ENCODE data around the gene AWAT1.
A peak's percentile ranks its signal among the peaks of the same experiment; 100 is the strongest.
"Not testable (repeated sequence)": the region's sequence is repeated elsewhere in the genome, so short reads cannot be mapped to it uniquely, and the experiment has no call there.

The AWAT1 gene

DNA sequence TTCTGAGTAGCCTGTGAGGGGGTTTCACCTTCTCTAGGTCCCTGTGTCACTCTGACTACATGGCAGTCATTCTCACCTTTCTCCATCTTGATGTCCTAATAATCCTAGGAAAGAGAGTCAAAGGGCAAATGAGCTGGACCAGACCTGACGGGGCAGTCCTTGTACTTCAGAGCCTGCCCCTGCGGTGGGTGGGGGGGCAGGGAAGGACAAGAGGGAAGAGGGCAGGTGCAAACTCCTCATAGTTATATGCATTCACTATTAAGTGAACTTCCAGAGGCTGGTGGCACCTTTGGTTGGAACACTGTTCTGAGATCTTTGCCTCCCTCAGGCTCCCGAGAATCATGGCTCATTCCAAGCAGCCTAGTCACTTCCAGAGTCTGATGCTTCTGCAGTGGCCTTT is at the start of gene AWAT1:
Gene AWAT1, plus strand, starts transcription at position 301 of the 400 bp plus-strand sequence. Its CDS starts 41 bp downstream, at position 342.
- Mint-ChIP-seq H3K9me3 (no peaks in the 10 kb centered on the region), H3K27me3 (ENCODE audit: low read depth) (no peaks in the 10 kb centered on the region), H3K4me3 (no peak within 1 kb of the TSS), H3K36me3 (ENCODE audit: low read depth) (no peaks in the 10 kb centered on the region), H3K4me1 (no peaks in the 10 kb centered on the region), H3K27ac (no peak within 1 kb of the TSS)
- TF ChIP-seq, protein P1, sequence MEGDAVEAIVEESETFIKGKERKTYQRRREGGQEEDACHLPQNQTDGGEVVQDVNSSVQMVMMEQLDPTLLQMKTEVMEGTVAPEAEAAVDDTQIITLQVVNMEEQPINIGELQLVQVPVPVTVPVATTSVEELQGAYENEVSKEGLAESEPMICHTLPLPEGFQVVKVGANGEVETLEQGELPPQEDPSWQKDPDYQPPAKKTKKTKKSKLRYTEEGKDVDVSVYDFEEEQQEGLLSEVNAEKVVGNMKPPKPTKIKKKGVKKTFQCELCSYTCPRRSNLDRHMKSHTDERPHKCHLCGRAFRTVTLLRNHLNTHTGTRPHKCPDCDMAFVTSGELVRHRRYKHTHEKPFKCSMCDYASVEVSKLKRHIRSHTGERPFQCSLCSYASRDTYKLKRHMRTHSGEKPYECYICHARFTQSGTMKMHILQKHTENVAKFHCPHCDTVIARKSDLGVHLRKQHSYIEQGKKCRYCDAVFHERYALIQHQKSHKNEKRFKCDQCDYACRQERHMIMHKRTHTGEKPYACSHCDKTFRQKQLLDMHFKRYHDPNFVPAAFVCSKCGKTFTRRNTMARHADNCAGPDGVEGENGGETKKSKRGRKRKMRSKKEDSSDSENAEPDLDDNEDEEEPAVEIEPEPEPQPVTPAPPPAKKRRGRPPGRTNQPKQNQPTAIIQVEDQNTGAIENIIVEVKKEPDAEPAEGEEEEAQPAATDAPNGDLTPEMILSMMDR (IDR thresholded peaks at IDR 0.05; ENCODE audit: unreplicated experiment in 3 of 3), result no peak

DNA sequence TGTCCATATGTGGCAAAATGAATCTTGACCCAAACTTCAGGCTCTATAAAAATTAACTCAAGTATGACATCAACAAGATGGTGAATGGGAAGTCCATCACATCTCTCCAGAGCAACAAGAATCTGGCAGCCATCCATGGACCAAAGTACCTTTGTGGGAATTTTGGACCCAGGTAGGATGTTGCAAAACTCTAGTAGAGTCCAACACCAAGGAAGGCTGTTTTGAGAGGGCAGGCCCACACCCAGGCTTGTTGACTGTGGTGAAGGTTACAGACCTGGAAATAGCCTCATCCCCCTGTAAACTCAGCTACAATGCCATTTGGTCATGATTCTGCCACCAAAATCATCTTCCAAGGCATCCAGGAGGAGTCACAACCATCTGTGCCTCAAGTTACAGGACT is 44.2 kb upstream of the AWAT1 start:
- TF ChIP-seq, protein P1 (IDR thresholded peaks at IDR 0.05; ENCODE audit: unreplicated experiment in 3 of 3), result no peak
- Mint-ChIP-seq H3K36me3 (ENCODE audit: low read depth) (no peaks in the 10 kb centered on the region), H3K27me3 (ENCODE audit: low read depth) (no peaks in the 10 kb centered on the region), H3K4me3 (no peak overlapping the region), H3K27ac (no peak overlapping the region), H3K4me1 (no peaks in the 10 kb centered on the region), H3K9me3 (peaks cover 17% of the 10 kb centered on the region)

DNA sequence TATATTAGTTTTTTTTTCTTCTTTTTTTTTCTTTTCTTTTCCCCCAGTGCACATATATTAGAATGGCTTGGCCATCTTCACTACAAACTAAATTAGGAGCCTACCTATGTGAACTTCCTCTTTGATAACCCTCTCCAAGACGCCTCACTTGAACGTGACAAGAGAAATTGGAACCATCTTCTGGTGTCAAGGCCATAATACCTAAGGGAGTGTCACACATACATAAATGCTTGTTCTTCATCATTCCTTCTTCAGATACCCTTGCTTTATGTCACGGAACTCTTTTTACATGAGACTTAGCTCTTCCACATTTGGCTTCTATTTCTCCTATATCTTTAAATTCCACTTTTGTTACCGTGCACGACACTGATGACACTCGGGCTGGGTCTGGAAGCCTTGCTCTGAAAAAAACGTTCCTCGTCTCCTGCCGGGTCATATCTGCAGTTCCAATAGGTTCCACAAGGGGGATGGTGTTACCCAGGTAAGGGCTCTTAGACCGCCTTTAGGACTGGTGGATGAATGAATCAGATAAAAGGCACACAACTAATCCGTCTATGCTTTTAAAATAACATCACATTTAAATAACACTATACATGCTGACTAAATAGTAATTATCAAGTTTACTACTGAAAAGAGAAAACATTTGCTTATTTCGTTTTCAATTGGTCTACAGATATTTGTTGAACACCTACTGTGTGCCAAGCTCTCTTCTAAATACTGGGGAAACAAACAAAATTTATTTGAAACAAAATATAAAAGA is 37.3 kb upstream of the AWAT1 start:
- H3K27me3 Mint-ChIP-seq (ENCODE audit: low read depth), result no peaks in the 10 kb centered on the region
- peaks cover 15% of the 10 kb centered on the region for H3K9me3 Mint-ChIP-seq
- TF ChIP-seq, protein P1 (IDR thresholded peaks at IDR 0.05; ENCODE audit: unreplicated experiment in 3 of 3), result peak; percentile 35 to 55 (median 49)
- H3K4me3 Mint-ChIP-seq, result no peak overlapping the region
- no peaks in the 10 kb centered on the region for H3K36me3 Mint-ChIP-seq (ENCODE audit: low read depth)
- no peaks in the 10 kb centered on the region for H3K4me1 Mint-ChIP-seq
- H3K27ac Mint-ChIP-seq, result no peak overlapping the region

DNA sequence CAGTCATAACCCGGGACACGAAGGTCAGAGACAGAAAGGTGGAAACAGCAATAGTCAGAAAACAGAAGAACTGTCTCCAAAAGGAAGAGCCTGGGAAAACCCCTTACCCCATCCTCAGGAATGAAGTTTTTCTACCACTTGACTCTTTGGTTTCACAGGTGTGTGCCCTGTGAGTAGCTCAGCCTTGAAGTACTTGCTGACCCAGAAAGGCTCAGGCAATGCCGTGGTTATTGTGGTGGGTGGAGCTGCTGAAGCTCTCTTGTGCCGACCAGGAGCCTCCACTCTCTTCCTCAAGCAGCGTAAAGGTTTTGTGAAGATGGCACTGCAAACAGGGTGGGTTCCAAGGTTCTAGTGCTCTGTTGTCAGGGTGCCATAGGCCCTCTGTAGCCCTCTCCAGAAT is 32.7 kb upstream of the AWAT1 start:
- H3K27ac Mint-ChIP-seq, result no peak overlapping the region
- no peaks in the 10 kb centered on the region for H3K36me3 Mint-ChIP-seq (ENCODE audit: low read depth)
- peaks cover 13% of the 10 kb centered on the region for H3K9me3 Mint-ChIP-seq
- no peaks in the 10 kb centered on the region for H3K4me1 Mint-ChIP-seq
- no peaks in the 10 kb centered on the region for H3K27me3 Mint-ChIP-seq (ENCODE audit: low read depth)
- TF ChIP-seq, protein P1 (IDR thresholded peaks at IDR 0.05; ENCODE audit: unreplicated experiment in 3 of 3), result no peak
- H3K4me3 Mint-ChIP-seq, result no peak overlapping the region

DNA sequence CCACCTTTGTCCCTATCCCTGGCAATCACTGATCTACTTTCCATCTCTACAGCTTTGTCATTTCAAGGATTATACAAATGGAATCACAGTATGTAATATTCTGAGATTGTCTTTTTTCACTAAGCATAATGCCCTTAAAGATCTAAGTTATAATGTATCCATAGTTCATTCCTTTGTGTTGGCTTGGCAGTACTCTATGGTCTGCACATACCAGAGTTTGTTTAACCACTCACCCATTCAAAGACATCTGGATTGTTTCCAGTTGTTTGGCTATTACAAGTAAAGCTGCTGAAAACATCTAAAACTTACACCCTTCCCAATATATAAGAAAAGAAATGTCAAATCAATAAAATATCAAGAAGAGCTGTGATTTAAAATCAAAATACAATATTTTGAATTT is 26.0 kb upstream of the AWAT1 start:
- TF ChIP-seq, protein P1 (IDR thresholded peaks at IDR 0.05; ENCODE audit: unreplicated experiment in 3 of 3), result no peak
- Mint-ChIP-seq H3K27ac (no peak overlapping the region), H3K27me3 (ENCODE audit: low read depth) (no peaks in the 10 kb centered on the region), H3K4me3 (no peak overlapping the region), H3K9me3 (peaks cover 21% of the 10 kb centered on the region), H3K4me1 (no peaks in the 10 kb centered on the region), H3K36me3 (ENCODE audit: low read depth) (no peaks in the 10 kb centered on the region)

DNA sequence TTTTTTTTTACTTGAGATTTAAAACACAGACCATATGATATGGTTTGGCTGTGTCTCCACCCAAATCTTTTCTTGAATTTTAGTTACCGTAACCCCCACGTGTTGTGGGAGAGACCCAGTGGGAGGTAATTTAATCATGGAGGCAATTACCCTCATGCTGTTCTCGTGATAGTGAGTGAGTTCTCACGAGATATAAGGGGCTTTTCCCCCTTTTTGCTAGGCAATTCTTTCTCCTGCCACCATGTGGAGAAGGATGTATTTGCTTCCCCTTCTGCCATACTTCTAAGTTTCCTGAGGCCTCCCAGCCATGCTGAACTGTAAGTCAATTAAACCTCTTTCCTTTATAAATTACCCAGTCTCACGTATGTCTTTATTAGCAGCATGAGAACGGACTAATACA is 24.9 kb upstream of the AWAT1 start:
- H3K27me3 Mint-ChIP-seq (ENCODE audit: low read depth); H3K36me3 Mint-ChIP-seq (ENCODE audit: low read depth); H3K27ac Mint-ChIP-seq; H3K4me1 Mint-ChIP-seq; H3K4me3 Mint-ChIP-seq: not testable (repeated sequence)
- H3K9me3 Mint-ChIP-seq, result peaks cover 17% of the 10 kb centered on the region

Data from nephron (organoid).